HCT116 (cell line): Measurements from ENCODE around the gene SDK2. TPM values are rescaled to one million over a fixed set of nuclear protein-coding genes. Genes with fewer than 3 reads are reported as not detected.

Experiments used
- ATAC-seq: fragments of 200-7000 bp; cut with Tn5 transposase; 2 replicates; pipeline ENCODE4 v1.9.1; 2020; ENCODE audit warnings: mild to moderate bottlenecking, moderate library complexity
- BruUV-seq: library from RNA; stranded (reverse); fragments of 400-500 nt; replicated peaks from 2 replicates; lab custom pipeline; 2021; lab: Mats Ljungman, UMichigan
- CTCF ChIA-PET: fragments of 300-600 bp; sonication (Branson Sonifier 250); formaldehyde crosslinking; loops from one replicate; lab custom pipeline; 2021; ENCODE audit warnings: antibody characterized with exemption; lab: Charles Lee
- POLR2A ChIA-PET: fragments of 300-600, 350-600 bp; sonication (Branson Sonifier 250); formaldehyde crosslinking; loops from one replicate; lab custom pipeline; 2021; ENCODE audit warnings: antibody characterized with exemption; lab: Charles Lee
- RAD21 ChIA-PET, 2 experiments: fragments of 300-600 bp; sonication (Branson Sonifier 250); formaldehyde crosslinking; loops; one replicate each; lab custom pipeline; 2023; ENCODE audit warnings: low total read pairs in 2 of 2; ENCODE audit not compliant: uncharacterized antibody in 2 of 2, unreplicated experiment in 2 of 2, low non-redundant PET in 1 of 2; lab: Charles Lee
- DNase-seq: peaks from one replicate; pipeline ENCODE4 v3.0.0-alpha.2; 2010; ENCODE audit warnings: low read depth, low spot score
- H2AFZ ChIP-seq: fragments of 200-600 bp; shearing (Covaris generic), sonication (generic); 2 replicates; pipeline ENCODE4 v1.6.1; 2017; ENCODE audit warnings: low read depth, mixed run types, mixed read lengths, antibody characterized with exemption, low read length; ENCODE audit not compliant: poor library complexity, severe bottlenecking
- H3K27ac ChIP-seq: 2 replicates; pipeline ENCODE4 v1.5.1; 2012; ENCODE audit warnings: low read depth, low read length
- H3K27me3 ChIP-seq: fragments of 200-600 bp; sonication (generic); 2 replicates; pipeline ENCODE4 v1.6.1; 2016; ENCODE audit warnings: mixed run types, low read length, mixed read lengths; ENCODE audit not compliant: insufficient read depth
- H3K36me3 ChIP-seq, 2 experiments: fragments of 200-500 bp in 1 of 2; fragments of 200-600 bp in 1 of 2; sonication (Bioruptor generic) in 1 of 2; sonication (generic) in 1 of 2; 2 replicates each; pipeline versions ENCODE4 v1.5.1 to v1.6.1; 2014 to 2016; ENCODE audit warnings: low read length in 2 of 2, inconsistent platforms in 1 of 2, mixed read lengths in 1 of 2, mixed run types in 1 of 2; ENCODE audit not compliant: insufficient read depth in 2 of 2, control insufficient read depth in 1 of 2
- H3K4me1 ChIP-seq, 2 experiments: fragments of 200-600 bp in 1 of 2; sonication (generic) in 1 of 2; 2 replicates each; pipeline versions ENCODE4 v1.5.1 to v1.6.1; 2012 to 2017; ENCODE audit warnings: low read length in 2 of 2, inconsistent platforms in 1 of 2, mild to moderate bottlenecking in 1 of 2, mixed read lengths in 1 of 2, mixed run types in 1 of 2, moderate library complexity in 1 of 2; ENCODE audit not compliant: insufficient read depth in 2 of 2, control insufficient read depth in 1 of 2
- H3K4me2 ChIP-seq: fragments of 200-600 bp; sonication (generic); 2 replicates; pipeline ENCODE4 v1.6.1; 2017; ENCODE audit warnings: mixed run types, low read length, mixed read lengths
- H3K4me3 ChIP-seq, 2 experiments: fragments of 200-600 bp in 1 of 2; sonication (generic) in 1 of 2; replicated peaks in 1 of 2; 2 replicates each; pipeline ENCODE4 v1.5.1; 2011 to 2016; ENCODE audit warnings: low read length in 2 of 2, control low read depth in 1 of 2, low read depth in 1 of 2, mild to moderate bottlenecking in 1 of 2, mixed read lengths in 1 of 2, mixed run types in 1 of 2
- H3K79me2 ChIP-seq: fragments of 200-600 bp; sonication (generic); 2 replicates; pipeline ENCODE4 v1.6.1; 2017; ENCODE audit warnings: mild to moderate bottlenecking, mixed run types, low read length, moderate library complexity, mixed read lengths; ENCODE audit not compliant: insufficient read depth
- H3K9ac ChIP-seq: fragments of 200-600 bp; sonication (generic); 2 replicates; pipeline ENCODE4 v1.6.1; 2016; ENCODE audit warnings: low read length, mixed read lengths
- H3K9me2 ChIP-seq: fragments of 200-600 bp; sonication (generic), shearing (Covaris generic); 2 replicates; pipeline ENCODE4 v1.6.1; 2017; ENCODE audit warnings: mixed run types, mild to moderate bottlenecking, moderate library complexity; ENCODE audit not compliant: insufficient read depth
- H3K9me3 ChIP-seq, 2 experiments: fragments of 200-500 bp in 1 of 2; fragments of 200-600 bp in 1 of 2; sonication (Bioruptor generic) in 1 of 2; sonication (generic) in 1 of 2; 2 replicates each; pipeline ENCODE4 v1.6.1; 2014 to 2017; ENCODE audit warnings: low read length in 2 of 2, mixed read lengths in 2 of 2, inconsistent platforms in 1 of 2, low read depth in 1 of 2, mild to moderate bottlenecking in 1 of 2, mixed run types in 1 of 2, moderate library complexity in 1 of 2; ENCODE audit not compliant: control insufficient read depth in 1 of 2, insufficient read depth in 1 of 2
- H4K20me1 ChIP-seq: fragments of 200-600 bp; sonication (generic), shearing (Covaris generic); 2 replicates; pipeline ENCODE4 v1.6.1; 2017; ENCODE audit warnings: mixed run types, mild to moderate bottlenecking, moderate library complexity; ENCODE audit not compliant: insufficient read depth
- CEBPB ChIP-seq: IDR thresholded peaks from 2 replicates; pipeline ENCODE4 v1.6.1; 2012; ENCODE audit warnings: low read depth
- ELF1 ChIP-seq: IDR thresholded peaks from 2 replicates; pipeline ENCODE4 v1.6.1; 2012; ENCODE audit warnings: low read depth, borderline replicate concordance
- EZH2 ChIP-seq: fragments of 200-600 bp; sonication (generic); IDR thresholded peaks from 2 replicates; pipeline ENCODE4 v1.6.1; 2017; ENCODE audit warnings: antibody characterized with exemption, mixed run types
- POLR2A ChIP-seq: IDR thresholded peaks from 2 replicates; pipeline ENCODE4 v1.7.0; 2011; ENCODE audit warnings: borderline replicate concordance; ENCODE audit not compliant: insufficient read depth, insufficient read length; ENCODE audit errors: extremely low read depth
- RAD21 ChIP-seq: IDR thresholded peaks from 2 replicates; pipeline ENCODE4 v1.6.1; 2012; ENCODE audit warnings: low read depth, mild to moderate bottlenecking
- SIN3A ChIP-seq: IDR thresholded peaks from 2 replicates; pipeline ENCODE4 v1.6.1; 2012; ENCODE audit warnings: low read depth
- SRF ChIP-seq: IDR thresholded peaks from 2 replicates; pipeline ENCODE4 v1.6.1; 2012; ENCODE audit warnings: low read depth
- ZNF274 ChIP-seq: fragments of 200-500 bp; sonication (Bioruptor generic); IDR thresholded peaks from 2 replicates; pipeline ENCODE4 v1.6.1; 2014; ENCODE audit warnings: mild to moderate bottlenecking, low read depth, low read length, inconsistent platforms
- intact Hi-C: fragments of 100-400 bp; cut with micrococcal nuclease; formaldehyde crosslinking; loops from 2 replicates; pipeline ENCODE4 v1.10.0; 2022
- total RNA-seq: library from RNA; stranded (reverse); gene quantifications from one replicate; pipeline ENCODE4 v1.2.1, GENCODE V29; 2021; ENCODE audit not compliant: unreplicated experiment
- TF ChIP-seq, protein P1 (sequence below): IDR thresholded peaks from 2 replicates; pipeline ENCODE4 v1.6.1; 2012
- TF ChIP-seq, protein P2 (sequence below): IDR thresholded peaks from 2 replicates; pipeline ENCODE4 v1.6.1; 2012; ENCODE audit warnings: low read depth
- TF ChIP-seq, protein P3 (sequence below): IDR thresholded peaks from 2 replicates; pipeline ENCODE4 v1.6.1; 2012
- TF ChIP-seq, protein P4 (sequence below), 3 experiments: fragments of 200-600 bp in 1 of 3; sonication (generic) in 1 of 3; IDR thresholded peaks in 2 of 3; conservative IDR thresholded peaks in 1 of 3; 2 replicates each; pipeline ENCODE4 v1.5.1; 2012 to 2017; ENCODE audit warnings: low read depth in 2 of 3, low read length in 2 of 3, antibody characterized with exemption in 1 of 3, borderline replicate concordance in 1 of 3, control low read depth in 1 of 3, mild to moderate bottlenecking in 1 of 3, mixed read lengths in 1 of 3, mixed run types in 1 of 3, moderate library complexity in 1 of 3; ENCODE audit not compliant: insufficient read depth in 1 of 3

Gene SDK2
- total RNA-seq, 1 experiment from 2014 or later = 0.10 TPM

DNA sequence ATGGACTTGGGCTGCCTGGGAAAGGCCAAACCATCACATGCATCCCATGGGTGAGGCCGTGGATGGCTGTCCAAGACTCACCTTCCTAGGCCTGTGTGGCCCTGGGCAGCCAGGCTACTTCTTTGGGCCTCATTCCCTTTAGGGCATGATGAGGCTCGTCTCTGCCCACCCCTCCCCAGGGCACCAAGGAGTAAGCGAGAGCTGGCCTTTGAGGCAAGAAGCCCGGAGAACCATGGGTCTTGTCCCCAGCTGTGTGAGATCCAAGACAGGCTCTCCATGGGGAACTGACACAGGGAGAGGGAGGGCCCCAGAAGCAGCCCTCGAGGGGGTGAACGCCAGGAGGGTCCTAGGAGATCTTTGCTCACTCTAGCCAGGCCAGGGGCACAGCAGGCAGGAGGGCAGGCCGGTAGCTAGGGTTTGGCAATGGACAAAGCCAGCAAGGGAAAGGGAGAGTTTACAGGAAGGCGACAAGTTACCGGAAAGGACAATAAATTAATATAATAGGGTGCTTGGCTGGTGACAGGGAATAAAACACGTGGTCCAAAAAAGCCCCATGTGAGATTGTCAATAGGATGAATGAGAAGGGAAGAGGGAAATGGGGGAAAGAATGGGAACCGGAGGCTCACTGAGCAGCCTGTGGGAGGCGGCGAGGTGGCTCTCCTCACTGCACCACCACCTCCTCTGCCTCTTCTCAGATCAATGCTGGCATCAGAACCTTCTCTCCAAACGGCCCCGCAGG lies 119.1 kb downstream of the SDK2 start:
- H3K4me2 ChIP-seq = no peak overlapping the region
- no peak for ATAC-seq
- intact Hi-C loops = no loop called here
- RAD21 ChIA-PET = no interaction called here
- no peaks in the 10 kb centered on the region for H3K36me3 ChIP-seq
- no peak overlapping the region for H3K9ac ChIP-seq
- H3K27ac ChIP-seq = no peak overlapping the region
- BruUV-seq = no TSS peak
- POLR2A ChIA-PET = no interaction called here
- peaks cover 51% of the 10 kb centered on the region for H3K27me3 ChIP-seq
- H3K4me3 ChIP-seq = no peak overlapping the region
- no peak overlapping the region for H2AFZ ChIP-seq
- H3K79me2 ChIP-seq = no peaks in the 10 kb centered on the region
- no peaks in the 10 kb centered on the region for H3K9me2 ChIP-seq
- H3K9me3 ChIP-seq = no peaks in the 10 kb centered on the region
- TF ChIP-seq, protein P1, sequence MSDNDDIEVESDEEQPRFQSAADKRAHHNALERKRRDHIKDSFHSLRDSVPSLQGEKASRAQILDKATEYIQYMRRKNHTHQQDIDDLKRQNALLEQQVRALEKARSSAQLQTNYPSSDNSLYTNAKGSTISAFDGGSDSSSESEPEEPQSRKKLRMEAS = no peak
- TF ChIP-seq, protein P2, sequence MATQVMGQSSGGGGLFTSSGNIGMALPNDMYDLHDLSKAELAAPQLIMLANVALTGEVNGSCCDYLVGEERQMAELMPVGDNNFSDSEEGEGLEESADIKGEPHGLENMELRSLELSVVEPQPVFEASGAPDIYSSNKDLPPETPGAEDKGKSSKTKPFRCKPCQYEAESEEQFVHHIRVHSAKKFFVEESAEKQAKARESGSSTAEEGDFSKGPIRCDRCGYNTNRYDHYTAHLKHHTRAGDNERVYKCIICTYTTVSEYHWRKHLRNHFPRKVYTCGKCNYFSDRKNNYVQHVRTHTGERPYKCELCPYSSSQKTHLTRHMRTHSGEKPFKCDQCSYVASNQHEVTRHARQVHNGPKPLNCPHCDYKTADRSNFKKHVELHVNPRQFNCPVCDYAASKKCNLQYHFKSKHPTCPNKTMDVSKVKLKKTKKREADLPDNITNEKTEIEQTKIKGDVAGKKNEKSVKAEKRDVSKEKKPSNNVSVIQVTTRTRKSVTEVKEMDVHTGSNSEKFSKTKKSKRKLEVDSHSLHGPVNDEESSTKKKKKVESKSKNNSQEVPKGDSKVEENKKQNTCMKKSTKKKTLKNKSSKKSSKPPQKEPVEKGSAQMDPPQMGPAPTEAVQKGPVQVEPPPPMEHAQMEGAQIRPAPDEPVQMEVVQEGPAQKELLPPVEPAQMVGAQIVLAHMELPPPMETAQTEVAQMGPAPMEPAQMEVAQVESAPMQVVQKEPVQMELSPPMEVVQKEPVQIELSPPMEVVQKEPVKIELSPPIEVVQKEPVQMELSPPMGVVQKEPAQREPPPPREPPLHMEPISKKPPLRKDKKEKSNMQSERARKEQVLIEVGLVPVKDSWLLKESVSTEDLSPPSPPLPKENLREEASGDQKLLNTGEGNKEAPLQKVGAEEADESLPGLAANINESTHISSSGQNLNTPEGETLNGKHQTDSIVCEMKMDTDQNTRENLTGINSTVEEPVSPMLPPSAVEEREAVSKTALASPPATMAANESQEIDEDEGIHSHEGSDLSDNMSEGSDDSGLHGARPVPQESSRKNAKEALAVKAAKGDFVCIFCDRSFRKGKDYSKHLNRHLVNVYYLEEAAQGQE = no peak
- TF ChIP-seq SIN3A = no peak
- TF ChIP-seq ELF1 = no peak
- no peak for TF ChIP-seq ZNF274
- no peak for TF ChIP-seq POLR2A
- no peak for TF ChIP-seq RAD21
- TF ChIP-seq, protein P3, sequence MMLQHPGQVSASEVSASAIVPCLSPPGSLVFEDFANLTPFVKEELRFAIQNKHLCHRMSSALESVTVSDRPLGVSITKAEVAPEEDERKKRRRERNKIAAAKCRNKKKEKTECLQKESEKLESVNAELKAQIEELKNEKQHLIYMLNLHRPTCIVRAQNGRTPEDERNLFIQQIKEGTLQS = no peak
- TF ChIP-seq SRF = no peak
- TF ChIP-seq CEBPB = no peak
- TF ChIP-seq, protein P4, sequence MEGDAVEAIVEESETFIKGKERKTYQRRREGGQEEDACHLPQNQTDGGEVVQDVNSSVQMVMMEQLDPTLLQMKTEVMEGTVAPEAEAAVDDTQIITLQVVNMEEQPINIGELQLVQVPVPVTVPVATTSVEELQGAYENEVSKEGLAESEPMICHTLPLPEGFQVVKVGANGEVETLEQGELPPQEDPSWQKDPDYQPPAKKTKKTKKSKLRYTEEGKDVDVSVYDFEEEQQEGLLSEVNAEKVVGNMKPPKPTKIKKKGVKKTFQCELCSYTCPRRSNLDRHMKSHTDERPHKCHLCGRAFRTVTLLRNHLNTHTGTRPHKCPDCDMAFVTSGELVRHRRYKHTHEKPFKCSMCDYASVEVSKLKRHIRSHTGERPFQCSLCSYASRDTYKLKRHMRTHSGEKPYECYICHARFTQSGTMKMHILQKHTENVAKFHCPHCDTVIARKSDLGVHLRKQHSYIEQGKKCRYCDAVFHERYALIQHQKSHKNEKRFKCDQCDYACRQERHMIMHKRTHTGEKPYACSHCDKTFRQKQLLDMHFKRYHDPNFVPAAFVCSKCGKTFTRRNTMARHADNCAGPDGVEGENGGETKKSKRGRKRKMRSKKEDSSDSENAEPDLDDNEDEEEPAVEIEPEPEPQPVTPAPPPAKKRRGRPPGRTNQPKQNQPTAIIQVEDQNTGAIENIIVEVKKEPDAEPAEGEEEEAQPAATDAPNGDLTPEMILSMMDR (IDR thresholded peaks at IDR 0.05 in 2 of 3, conservative IDR thresholded peaks at IDR 0.05 in 1 of 3; ENCODE audit: borderline replicate concordance in 1 of 3, insufficient read depth in 1 of 3, low read depth in 2 of 3, low read length in 2 of 3) = no peak
- no peak for TF ChIP-seq EZH2
- CTCF ChIA-PET = no interaction called here
- H4K20me1 ChIP-seq = no peaks in the 10 kb centered on the region
- H3K4me1 ChIP-seq = no peaks in the 10 kb centered on the region
- no peak for DNase-seq
